GM10266 (cell line): Measurements from ENCODE around the gene GOLGA6C.
A peak's percentile ranks its signal among the peaks of the same experiment; 100 is the strongest.
"Not testable (repeated sequence)": the region's sequence is repeated elsewhere in the genome, so short reads cannot be mapped to it uniquely, and the experiment has no call there.

Experiments
- DNase-seq: peaks from one replicate; pipeline ENCODE4 v3.0.0; 2012; ENCODE audit errors: extremely low spot score
- CTCF ChIP-seq: IDR thresholded peaks from 2 replicates; pipeline ENCODE4 v1.5.1; 2012; ENCODE audit warnings: mild to moderate bottlenecking, low read depth; ENCODE audit not compliant: control insufficient read depth, insufficient read depth; ENCODE audit errors: missing control alignments

The GOLGA6C gene

GRCh38 chr15:75224281-75224680 is 33.9 kb upstream of the GOLGA6C start:
- DNase-seq, result no peak
- no peak for TF ChIP-seq CTCF

- not testable (repeated sequence) for DNase-seq
These were observed 32.9 kb upstream of the GOLGA6C start for GRCh38 chr15:75225102-75225836.

- no peak for TF ChIP-seq CTCF
- no peak for DNase-seq
These were observed 32.0 kb upstream of the GOLGA6C start for GRCh38 chr15:75225951-75226732.

GRCh38 chr15:75227112-75227511 is 31.0 kb upstream of the GOLGA6C start:
- not testable (repeated sequence) for DNase-seq

- DNase-seq, result peak; percentile 4
- no peak for TF ChIP-seq CTCF
These were observed 30.4 kb upstream of the GOLGA6C start for GRCh38 chr15:75227663-75228280.

GRCh38 chr15:75228787-75229186 is 29.3 kb upstream of the GOLGA6C start:
- no peak for DNase-seq
- TF ChIP-seq CTCF, result no peak

GRCh38 chr15:75229191-75230015 is 28.7 kb upstream of the GOLGA6C start:
- peak; percentile 10 for DNase-seq
- no peak for TF ChIP-seq CTCF
